WI38 (cell line): ENCODE data around the gene NEMP2.
"Not testable (repeated sequence)": the region's sequence is repeated elsewhere in the genome, so short reads cannot be mapped to it uniquely, and the experiment has no call there.

Source experiments
- H3K4me3 ChIP-seq: 2 replicates; pipeline ENCODE4 v1.5.1; 2011; ENCODE audit warnings: low read depth, mild to moderate bottlenecking, control low read depth, low read length
- CTCF ChIP-seq: IDR thresholded peaks from 2 replicates; pipeline ENCODE4 v1.5.1; 2012; ENCODE audit warnings: low read depth, mild to moderate bottlenecking, control low read depth, low read length

NEMP2 gene

GRCh38 chr2:190501231-190501630 lies 33.3 kb downstream of the NEMP2 start:
- H3K4me3 ChIP-seq, result no peak overlapping the region
- no peak for TF ChIP-seq CTCF

GRCh38 chr2:190500054-190500502 lies 34.4 kb downstream of the NEMP2 start:
- no peak overlapping the region for H3K4me3 ChIP-seq
- TF ChIP-seq CTCF, result no peak

DNA sequence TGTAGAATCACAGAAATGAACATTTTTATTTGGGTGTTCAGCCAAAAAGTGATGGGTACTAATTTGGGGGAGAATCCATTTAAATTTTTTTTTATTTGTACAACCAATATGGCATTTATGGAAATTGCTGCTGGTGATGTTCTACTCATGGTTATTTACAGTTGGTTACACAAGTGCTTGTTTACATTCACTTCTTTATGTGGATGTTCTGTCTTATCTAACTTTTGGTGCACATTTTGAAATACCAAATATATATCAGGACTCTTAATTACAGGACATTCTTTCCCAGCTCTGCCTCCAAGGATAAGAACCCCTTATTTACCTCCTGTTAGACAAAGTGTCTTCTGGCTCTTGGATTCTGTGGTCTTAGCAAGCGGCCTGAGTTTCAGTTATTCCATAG lies 35.2 kb downstream of the NEMP2 start:
- H3K4me3 ChIP-seq, result no peak overlapping the region
- no peak for TF ChIP-seq CTCF

GRCh38 chr2:190497428-190497827 lies 37.1 kb downstream of the NEMP2 start:
- H3K4me3 ChIP-seq, result no peak overlapping the region
- no peak for TF ChIP-seq CTCF

GRCh38 chr2:190494600-190495227 lies 39.8 kb downstream of the NEMP2 start:
- H3K4me3 ChIP-seq, result not testable (repeated sequence)

- TF ChIP-seq CTCF, result no peak
- no peak overlapping the region for H3K4me3 ChIP-seq
Measured at GRCh38 chr2:190493095-190493494, 41.4 kb downstream of the NEMP2 start.

DNA sequence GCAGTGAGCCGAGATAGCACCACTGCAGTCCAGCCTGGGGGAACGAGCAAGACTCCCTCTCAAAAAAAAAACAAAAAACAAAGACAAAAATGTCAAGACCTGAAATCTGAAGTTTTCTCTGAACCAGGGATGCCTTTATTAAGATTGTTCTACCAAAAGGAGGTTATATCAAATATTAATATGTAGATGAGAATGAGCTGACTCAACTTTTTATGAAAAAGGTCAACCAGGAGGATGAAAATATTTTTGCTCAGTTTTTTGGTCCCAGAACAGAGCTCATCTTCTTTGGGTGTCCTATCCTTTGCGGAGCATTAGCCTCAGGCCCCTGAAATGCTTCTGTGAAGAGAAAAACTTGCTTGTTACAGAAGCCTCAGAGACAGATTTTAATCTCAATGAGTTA lies 44.0 kb downstream of the NEMP2 start:
- H3K4me3 ChIP-seq, result no peak overlapping the region
- TF ChIP-seq CTCF, result no peak

GRCh38 chr2:190489475-190489874 lies 45.0 kb downstream of the NEMP2 start:
- no peak for TF ChIP-seq CTCF
- no peak overlapping the region for H3K4me3 ChIP-seq
